ENCODE results near the gene L3MBTL3. TPM values are rescaled to one million over a fixed set of nuclear protein-coding genes. Genes with fewer than 3 reads are reported as not detected.
"Not testable (repeated sequence)": the region's sequence is repeated elsewhere in the genome, so short reads cannot be mapped to it uniquely, and the experiment has no call there.

Gene L3MBTL3
- total RNA-seq, 1 experiment from 2014 or later = 1.7 TPM

DNA sequence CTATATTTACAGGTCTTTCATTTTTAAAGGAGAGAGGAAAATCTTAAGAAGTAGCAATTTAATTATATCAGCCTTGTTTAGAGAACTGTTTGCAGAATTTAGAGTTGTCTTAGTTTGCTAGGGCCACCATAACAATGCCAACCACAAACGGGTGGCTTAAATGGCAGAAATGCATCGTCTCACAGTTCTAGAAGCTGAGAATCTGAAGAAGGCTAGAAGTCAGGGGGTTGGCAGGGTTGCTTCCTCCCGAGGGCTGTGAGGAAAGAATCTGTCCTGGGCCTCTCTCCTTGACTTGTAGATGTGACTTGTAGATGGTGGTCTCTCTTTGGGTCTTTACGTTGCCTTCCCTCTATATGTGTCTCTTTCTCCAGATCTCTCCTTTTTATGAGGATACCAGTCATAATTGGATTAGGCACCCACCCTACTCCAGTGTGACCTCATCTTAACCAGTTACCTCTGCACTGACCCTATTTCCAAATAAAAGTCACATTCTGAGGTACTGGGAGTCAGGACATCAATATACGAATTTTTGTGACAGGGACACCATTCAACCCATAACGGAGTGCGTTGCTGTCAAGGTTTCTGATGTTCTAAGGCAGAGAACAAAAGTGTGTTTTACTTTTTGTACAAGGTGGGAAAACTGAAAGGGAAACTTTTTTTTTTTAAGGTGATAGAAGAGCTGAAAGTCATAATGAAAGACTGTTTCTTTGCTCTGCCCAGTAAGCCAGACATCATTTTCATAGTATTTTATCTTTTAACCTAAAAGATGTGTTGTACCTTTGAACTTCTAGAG is 119.9 kb downstream of the L3MBTL3 start:
- no peak overlapping the region for H3K27ac ChIP-seq (ENCODE audit: low read length)
- no peak overlapping the region for H3K4me3 ChIP-seq (ENCODE audit: low read length)
- H3K4me2 ChIP-seq (ENCODE audit: low read depth, low read length, poor library complexity, severe bottlenecking) = no peak overlapping the region
- H3K79me2 ChIP-seq (ENCODE audit: low read length) = no peaks in the 10 kb centered on the region
- no peak overlapping the region for H2AFZ ChIP-seq (ENCODE audit: low read length)
- no peaks in the 10 kb centered on the region for H3K4me1 ChIP-seq (ENCODE audit: low read length)
- no peaks in the 10 kb centered on the region for H4K20me1 ChIP-seq (ENCODE audit: insufficient read depth, low read depth, low read length)
- no peaks in the 10 kb centered on the region for H3K36me3 ChIP-seq (ENCODE audit: insufficient read depth, low read length)
- no peaks in the 10 kb centered on the region for H3K9me3 ChIP-seq (ENCODE audit: low read length)
- H3K27me3 ChIP-seq (ENCODE audit: low read length) = no peaks in the 10 kb centered on the region
- no peak overlapping the region for H3K9ac ChIP-seq (ENCODE audit: low read length)
- no peak for DNase-seq
- H3K9me2 ChIP-seq (replicated peaks; ENCODE audit: insufficient read depth, low read length) = no peaks in the 10 kb centered on the region

DNA sequence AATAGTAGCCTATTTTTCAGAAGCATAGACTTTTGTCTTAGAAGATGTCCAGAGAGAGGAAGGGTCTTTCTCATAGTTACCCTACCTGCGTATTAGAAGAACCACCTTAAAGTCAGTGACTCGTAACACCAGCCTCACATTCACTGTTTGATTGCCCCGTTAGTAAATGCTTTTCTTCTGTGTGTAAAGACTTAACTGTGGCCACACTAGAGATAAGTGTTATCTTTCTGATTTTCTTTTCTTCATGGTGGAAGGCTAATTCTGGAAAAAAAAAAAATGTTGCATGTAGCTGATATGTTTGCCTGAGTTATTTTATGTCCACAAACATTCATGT is 120.5 kb downstream of the L3MBTL3 start:
- Histone ChIP-seq H3K4me3 (ENCODE audit: low read length) (no peak overlapping the region), H3K4me2 (ENCODE audit: low read depth, low read length, poor library complexity, severe bottlenecking) (no peak overlapping the region), H3K36me3 (ENCODE audit: insufficient read depth, low read length) (no peaks in the 10 kb centered on the region), H3K27ac (ENCODE audit: low read length) (no peak overlapping the region), H3K9ac (ENCODE audit: low read length) (no peak overlapping the region), H3K79me2 (ENCODE audit: low read length) (no peaks in the 10 kb centered on the region), H3K9me2 (replicated peaks; ENCODE audit: insufficient read depth, low read length) (no peaks in the 10 kb centered on the region), H3K4me1 (ENCODE audit: low read length) (no peaks in the 10 kb centered on the region), H4K20me1 (ENCODE audit: insufficient read depth, low read depth, low read length) (no peaks in the 10 kb centered on the region), H3K9me3 (ENCODE audit: low read length) (no peaks in the 10 kb centered on the region), H3K27me3 (ENCODE audit: low read length) (no peaks in the 10 kb centered on the region), H2AFZ (ENCODE audit: low read length) (no peak overlapping the region)
- DNase-seq = no peak

DNA sequence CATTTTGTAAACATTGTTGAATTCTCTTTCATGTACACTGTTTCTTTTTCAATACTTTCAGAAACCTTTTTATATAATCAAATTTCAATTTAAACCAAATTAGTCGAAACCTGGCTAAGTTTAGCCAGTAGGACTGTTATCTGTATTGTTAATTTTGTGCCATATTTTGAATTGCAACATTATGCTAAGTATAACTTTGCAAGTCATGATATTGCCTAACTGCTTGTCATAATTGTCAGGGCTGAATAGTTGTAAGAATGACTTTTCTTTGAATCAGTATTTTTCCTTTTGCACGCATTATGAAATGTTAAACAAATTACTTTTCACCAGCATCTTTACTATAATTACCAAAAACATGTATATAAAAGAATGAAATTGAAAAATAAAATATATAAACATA is 121.7 kb downstream of the L3MBTL3 start:
- Histone ChIP-seq H4K20me1 (ENCODE audit: insufficient read depth, low read depth, low read length) (no peaks in the 10 kb centered on the region), H3K9me3 (ENCODE audit: low read length) (no peaks in the 10 kb centered on the region), H2AFZ (ENCODE audit: low read length) (no peak overlapping the region), H3K9me2 (replicated peaks; ENCODE audit: insufficient read depth, low read length) (no peaks in the 10 kb centered on the region), H3K27me3 (ENCODE audit: low read length) (no peaks in the 10 kb centered on the region), H3K4me1 (ENCODE audit: low read length) (no peaks in the 10 kb centered on the region), H3K79me2 (ENCODE audit: low read length) (no peaks in the 10 kb centered on the region), H3K4me3 (ENCODE audit: low read length) (no peak overlapping the region), H3K36me3 (ENCODE audit: insufficient read depth, low read length) (no peaks in the 10 kb centered on the region), H3K4me2 (ENCODE audit: low read depth, low read length, poor library complexity, severe bottlenecking) (no peak overlapping the region), H3K9ac (ENCODE audit: low read length) (no peak overlapping the region), H3K27ac (ENCODE audit: low read length) (no peak overlapping the region)
- DNase-seq = no peak

DNA sequence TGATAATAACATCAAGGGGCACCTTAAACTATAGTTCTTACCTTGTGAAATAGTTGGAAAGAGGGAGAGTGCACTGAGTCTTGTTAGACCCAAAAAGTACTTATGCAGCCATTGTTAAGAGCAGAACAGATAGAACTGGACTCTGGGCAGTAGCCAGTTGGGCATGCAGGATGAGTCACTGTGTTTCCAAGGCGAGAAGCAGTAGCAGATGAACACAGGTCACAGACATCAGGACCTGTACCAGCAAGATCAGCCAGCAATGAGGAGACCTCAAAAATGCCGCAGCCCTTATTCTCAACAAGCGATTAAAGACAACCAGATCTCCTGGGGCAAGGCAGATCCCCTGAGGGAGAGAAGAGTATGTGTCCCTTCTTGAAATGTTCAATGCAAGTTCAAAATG is 125.3 kb downstream of the L3MBTL3 start:
- no peaks in the 10 kb centered on the region for H3K36me3 ChIP-seq (ENCODE audit: insufficient read depth, low read length)
- H3K79me2 ChIP-seq (ENCODE audit: low read length) = no peaks in the 10 kb centered on the region
- DNase-seq = no peak
- H3K4me1 ChIP-seq (ENCODE audit: low read length) = no peaks in the 10 kb centered on the region
- H3K9me2 ChIP-seq (replicated peaks; ENCODE audit: insufficient read depth, low read length) = no peaks in the 10 kb centered on the region
- no peak overlapping the region for H3K4me3 ChIP-seq (ENCODE audit: low read length)
- H3K27ac ChIP-seq (ENCODE audit: low read length) = no peak overlapping the region
- no peak overlapping the region for H2AFZ ChIP-seq (ENCODE audit: low read length)
- no peaks in the 10 kb centered on the region for H3K27me3 ChIP-seq (ENCODE audit: low read length)
- H3K9me3 ChIP-seq (ENCODE audit: low read length) = no peaks in the 10 kb centered on the region
- H4K20me1 ChIP-seq (ENCODE audit: insufficient read depth, low read depth, low read length) = no peaks in the 10 kb centered on the region
- H3K4me2 ChIP-seq (ENCODE audit: low read depth, low read length, poor library complexity, severe bottlenecking) = no peak overlapping the region
- H3K9ac ChIP-seq (ENCODE audit: low read length) = no peak overlapping the region

DNA sequence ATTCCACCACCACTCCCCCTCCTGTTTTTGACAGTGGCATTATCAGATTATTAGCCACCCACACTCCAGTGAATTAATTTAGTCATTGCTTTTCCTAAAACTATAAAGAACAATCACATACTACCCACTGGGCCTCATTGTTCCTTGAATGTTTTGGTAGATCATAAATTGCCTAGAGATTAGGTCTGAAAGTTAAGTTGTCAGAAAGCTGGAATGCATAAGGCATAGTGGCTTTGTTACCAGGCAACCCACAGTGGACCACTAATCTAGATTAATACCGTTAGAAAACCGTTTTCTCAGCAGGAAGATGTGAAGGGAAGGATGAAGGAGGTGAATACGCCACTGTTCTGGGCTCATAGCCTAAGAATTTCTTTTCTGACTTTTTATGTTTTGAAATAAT is 128.7 kb downstream of the L3MBTL3 start:
- no peaks in the 10 kb centered on the region for H3K36me3 ChIP-seq (ENCODE audit: insufficient read depth, low read length)

DNA sequence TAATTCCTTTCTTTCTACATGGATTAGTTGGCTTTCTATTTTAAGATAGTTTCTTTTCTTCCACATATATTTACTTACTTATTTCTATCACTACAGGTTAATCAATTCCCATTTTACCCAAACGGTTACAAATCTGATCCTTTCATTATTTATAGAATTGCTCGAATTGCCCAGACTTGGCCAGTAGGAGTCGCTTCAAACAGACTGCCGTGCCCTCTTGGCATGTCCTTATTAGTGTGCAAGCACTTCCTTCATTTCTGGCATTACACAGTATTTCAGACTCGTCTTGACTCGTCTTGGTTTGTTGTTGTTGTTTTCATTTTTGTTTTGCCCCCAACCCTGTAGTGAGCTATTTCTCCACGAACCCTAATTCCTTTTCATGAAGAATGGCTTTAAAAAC is 129.8 kb downstream of the L3MBTL3 start:
- Histone ChIP-seq H3K9me3 (ENCODE audit: low read length) (no peaks in the 10 kb centered on the region), H3K36me3 (ENCODE audit: insufficient read depth, low read length) (no peaks in the 10 kb centered on the region), H3K4me2 (ENCODE audit: low read depth, low read length, poor library complexity, severe bottlenecking) (no peak overlapping the region), H2AFZ (ENCODE audit: low read length) (no peak overlapping the region), H3K9me2 (replicated peaks; ENCODE audit: insufficient read depth, low read length) (no peaks in the 10 kb centered on the region), H4K20me1 (ENCODE audit: insufficient read depth, low read depth, low read length) (no peaks in the 10 kb centered on the region), H3K9ac (ENCODE audit: low read length) (no peak overlapping the region), H3K27ac (ENCODE audit: low read length) (no peak overlapping the region), H3K4me3 (ENCODE audit: low read length) (no peak overlapping the region), H3K79me2 (ENCODE audit: low read length) (no peaks in the 10 kb centered on the region), H3K4me1 (ENCODE audit: low read length) (no peaks in the 10 kb centered on the region), H3K27me3 (ENCODE audit: low read length) (no peaks in the 10 kb centered on the region)
- peak; percentile 78 for DNase-seq

More for the DNA sequence above, 128.7 kb downstream of the L3MBTL3 start:
- H3K4me2 ChIP-seq (ENCODE audit: low read depth, low read length, poor library complexity, severe bottlenecking) = no peak overlapping the region
- no peaks in the 10 kb centered on the region for H4K20me1 ChIP-seq (ENCODE audit: insufficient read depth, low read depth, low read length)
- no peak overlapping the region for H3K27ac ChIP-seq (ENCODE audit: low read length)
- H3K4me1 ChIP-seq (ENCODE audit: low read length) = no peaks in the 10 kb centered on the region
- no peak overlapping the region for H3K9ac ChIP-seq (ENCODE audit: low read length)
- no peaks in the 10 kb centered on the region for H3K79me2 ChIP-seq (ENCODE audit: low read length)
- no peak overlapping the region for H3K4me3 ChIP-seq (ENCODE audit: low read length)
- DNase-seq = no peak
- no peaks in the 10 kb centered on the region for H3K27me3 ChIP-seq (ENCODE audit: low read length)
- H3K9me3 ChIP-seq (ENCODE audit: low read length) = no peaks in the 10 kb centered on the region
- no peaks in the 10 kb centered on the region for H3K9me2 ChIP-seq (replicated peaks; ENCODE audit: insufficient read depth, low read length)
- no peak overlapping the region for H2AFZ ChIP-seq (ENCODE audit: low read length)

DNA sequence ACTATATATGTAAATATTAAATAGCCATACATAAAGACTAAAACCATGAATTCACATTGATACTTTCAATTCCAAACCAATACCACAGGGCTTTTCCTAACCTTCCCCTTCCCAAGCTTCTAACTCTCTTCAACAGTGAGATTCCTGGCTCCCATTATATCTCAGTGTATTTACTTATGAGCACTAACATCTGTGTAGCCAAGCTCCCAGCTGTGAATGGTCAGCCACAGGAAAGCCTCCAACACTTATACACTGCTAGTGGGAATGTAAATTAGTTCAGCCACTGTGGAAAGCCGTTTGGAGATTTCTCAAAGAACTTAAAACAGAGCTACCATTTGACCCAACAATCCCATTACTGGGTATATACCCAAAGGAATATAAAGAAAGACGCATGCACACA is 130.6 kb downstream of the L3MBTL3 start:
- H3K27ac ChIP-seq (ENCODE audit: low read length); H3K27me3 ChIP-seq (ENCODE audit: low read length); H3K4me3 ChIP-seq (ENCODE audit: low read length); H3K9me3 ChIP-seq (ENCODE audit: low read length); H3K4me1 ChIP-seq (ENCODE audit: low read length); H3K4me2 ChIP-seq (ENCODE audit: low read depth, low read length, poor library complexity, severe bottlenecking); H3K79me2 ChIP-seq (ENCODE audit: low read length); H3K9ac ChIP-seq (ENCODE audit: low read length); H4K20me1 ChIP-seq (ENCODE audit: insufficient read depth, low read depth, low read length); H2AFZ ChIP-seq (ENCODE audit: low read length); H3K9me2 ChIP-seq (replicated peaks; ENCODE audit: insufficient read depth, low read length); H3K36me3 ChIP-seq (ENCODE audit: insufficient read depth, low read length); DNase-seq: not testable (repeated sequence)

DNA sequence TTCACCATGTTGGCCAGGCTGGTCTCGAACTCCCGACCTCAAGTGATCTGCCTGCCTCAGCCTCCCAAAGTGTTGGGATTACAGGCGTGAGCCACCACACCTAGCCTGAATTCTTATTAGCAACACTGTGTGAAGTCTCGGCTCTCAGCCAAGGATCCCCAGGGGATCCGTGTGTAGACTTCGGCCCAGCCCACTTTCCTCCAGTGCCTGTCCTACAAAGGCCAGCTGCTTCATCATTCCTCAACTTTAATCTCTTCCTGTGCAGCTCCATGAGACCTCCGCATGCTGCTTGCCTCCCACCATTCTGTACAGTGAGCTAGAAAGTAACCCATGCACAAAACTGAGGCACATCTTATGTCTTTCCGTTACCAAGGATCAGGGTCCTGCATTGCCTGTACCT is 132.5 kb downstream of the L3MBTL3 start:
- H3K79me2 ChIP-seq (ENCODE audit: low read length) = no peaks in the 10 kb centered on the region
- DNase-seq = peak; percentile 10
- H3K4me3 ChIP-seq (ENCODE audit: low read length) = no peak overlapping the region
- H3K9me3 ChIP-seq (ENCODE audit: low read length) = no peaks in the 10 kb centered on the region
- no peak overlapping the region for H2AFZ ChIP-seq (ENCODE audit: low read length)
- no peaks in the 10 kb centered on the region for H3K4me1 ChIP-seq (ENCODE audit: low read length)
- no peaks in the 10 kb centered on the region for H3K9me2 ChIP-seq (replicated peaks; ENCODE audit: insufficient read depth, low read length)
- H3K36me3 ChIP-seq (ENCODE audit: insufficient read depth, low read length) = no peaks in the 10 kb centered on the region
- H3K27me3 ChIP-seq (ENCODE audit: low read length) = no peaks in the 10 kb centered on the region
- H3K27ac ChIP-seq (ENCODE audit: low read length) = no peak overlapping the region
- no peak overlapping the region for H3K4me2 ChIP-seq (ENCODE audit: low read depth, low read length, poor library complexity, severe bottlenecking)
- no peaks in the 10 kb centered on the region for H4K20me1 ChIP-seq (ENCODE audit: insufficient read depth, low read depth, low read length)
- H3K9ac ChIP-seq (ENCODE audit: low read length) = no peak overlapping the region

All from Karpas-422 (cell line).